NCI-H526 treated with DMSO at 0.1 percent for 48 hours (cell line): ENCODE results near the gene NT5C.

Source experiments
- DNase-seq: peaks from one replicate; lab custom pipeline; 2025; lab: John Stamatoyannopoulos, UW

The NT5C gene

GRCh38 chr17:75115555-75115954 lies 16.0 kb downstream of the NT5C start:
- DNase-seq: no peak

GRCh38 chr17:75114552-75115314 lies 16.8 kb downstream of the NT5C start:
- no peak for DNase-seq

- peak; percentile 74 for DNase-seq
These were observed 17.6 kb downstream of the NT5C start for GRCh38 chr17:75113798-75114551.

GRCh38 chr17:75111777-75112335 lies 19.7 kb downstream of the NT5C start:
- no peak for DNase-seq

GRCh38 chr17:75110234-75110937 lies 21.2 kb downstream of the NT5C start:
- DNase-seq: no peak

- DNase-seq: peak; percentile 81
These were observed 21.9 kb downstream of the NT5C start, which contains the start of gene ARMC7 for GRCh38 chr17:75109407-75110233. Gene ARMC7 (plus strand): TSS chr17:75109969. CDS start chr17:75110289, 320 bp downstream.

- no peak for DNase-seq
These were observed 22.5 kb downstream of the NT5C start for GRCh38 chr17:75109046-75109406.

DNA sequence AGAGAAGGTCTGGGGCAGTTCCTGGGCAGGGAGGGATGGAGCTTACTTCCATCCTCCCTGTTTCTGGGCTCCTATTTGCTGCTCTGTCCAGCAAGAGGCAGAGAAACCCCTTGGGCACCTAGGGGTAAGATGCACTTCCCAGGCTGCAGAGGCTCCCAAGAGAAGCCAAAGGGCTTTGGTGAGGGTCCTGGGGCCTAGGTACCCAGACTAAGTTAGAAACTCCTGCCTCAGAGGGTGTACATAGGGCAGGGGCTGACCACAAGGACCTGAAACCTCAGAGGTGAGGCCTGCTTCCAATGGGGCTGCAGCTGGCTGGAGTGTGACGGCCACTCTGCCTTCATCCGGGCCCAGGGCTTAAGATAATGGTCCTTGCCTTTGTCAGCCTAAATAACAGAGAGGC lies 23.3 kb downstream of the NT5C start:
- DNase-seq: no peak

DNA sequence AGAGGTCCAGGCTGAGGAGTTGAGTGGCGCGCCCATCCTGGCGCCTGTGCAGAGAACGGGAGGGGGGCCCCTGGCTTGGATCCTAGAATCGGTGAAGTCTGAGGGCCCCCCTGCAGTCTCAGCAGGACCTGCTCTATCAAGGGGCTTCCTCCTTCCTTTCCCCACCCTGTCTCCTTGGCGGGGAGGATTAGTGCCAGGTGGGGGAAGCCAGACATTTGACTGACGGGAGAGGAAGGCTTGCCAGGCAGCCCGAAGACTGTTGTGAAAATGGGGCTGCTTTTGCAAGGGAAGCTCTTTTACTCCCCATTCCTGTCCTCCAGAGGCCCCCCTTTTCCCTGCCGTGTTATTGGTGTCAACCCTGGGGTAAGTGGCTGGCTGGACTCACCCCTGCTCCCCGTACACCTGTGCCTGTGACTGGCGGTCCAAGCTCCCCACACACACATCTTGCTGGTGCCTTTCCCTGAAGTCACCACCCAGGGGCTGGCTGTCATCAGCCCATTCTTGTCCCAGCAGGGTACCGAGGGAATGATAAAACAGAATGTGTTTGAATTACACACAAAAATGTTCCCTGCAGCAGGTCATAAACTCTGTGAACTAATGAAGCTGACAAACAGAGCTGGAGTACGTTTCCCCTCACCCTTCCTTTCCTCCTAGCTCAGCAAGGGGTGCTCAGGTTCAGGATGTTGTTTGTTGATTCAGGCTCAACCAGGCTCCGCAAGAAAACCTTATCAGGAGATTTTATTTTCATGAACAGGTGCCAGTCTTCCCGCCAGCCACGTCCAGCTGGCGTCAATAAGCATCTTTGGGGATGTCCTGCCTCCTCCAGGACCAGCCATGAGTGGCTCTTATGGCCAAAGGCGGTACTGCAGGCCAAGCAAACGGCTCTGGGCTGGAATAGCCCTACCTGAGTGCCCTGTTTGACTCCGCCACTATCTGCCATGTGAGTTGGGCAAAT lies 26.1 kb downstream of the NT5C start:
- DNase-seq: peak; percentile 34

GRCh38 chr17:75103601-75104554 lies 27.7 kb downstream of the NT5C start:
- no peak for DNase-seq

GRCh38 chr17:75102385-75102821 lies 29.1 kb downstream of the NT5C start:
- DNase-seq: no peak

- DNase-seq: no peak
These were observed 31.5 kb downstream of the NT5C start for GRCh38 chr17:75099881-75100595.

GRCh38 chr17:75098861-75099260 lies 32.7 kb downstream of the NT5C start:
- DNase-seq: no peak

DNA sequence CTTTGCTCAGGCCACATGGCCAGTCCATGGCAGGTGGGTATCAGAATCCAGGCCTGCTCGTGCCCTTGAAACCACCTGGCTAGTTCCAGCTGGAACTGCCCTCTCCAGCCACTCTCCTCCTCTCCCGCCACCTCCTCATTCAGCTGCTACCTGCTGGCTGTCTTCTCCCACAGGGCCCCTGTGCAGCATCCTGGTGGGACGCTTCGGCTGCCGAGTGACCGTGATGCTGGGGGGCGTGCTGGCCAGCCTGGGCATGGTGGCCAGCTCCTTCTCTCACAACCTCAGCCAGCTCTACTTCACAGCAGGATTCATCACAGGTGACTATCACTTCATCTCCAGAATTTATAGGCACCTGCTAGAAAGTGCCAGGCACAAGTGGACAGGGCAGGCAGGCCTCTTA lies 33.7 kb downstream of the NT5C start:
- DNase-seq: no peak

- DNase-seq: no peak
These were observed 35.4 kb downstream of the NT5C start for GRCh38 chr17:75096082-75096625.

- DNase-seq: no peak
These were observed 36.6 kb downstream of the NT5C start for GRCh38 chr17:75094871-75095399.

GRCh38 chr17:75093548-75094158 lies 37.9 kb downstream of the NT5C start:
- no peak for DNase-seq
